ENCODE measurements around the gene KLLN.
A peak's percentile ranks its signal among the peaks of the same experiment; 100 is the strongest.

Gene KLLN

GRCh38 chr10:87816898-87817608, 46.3 kb downstream of the KLLN start:
- peak overlapping the region; percentile 95 for H3K4me3 ChIP-seq (replicated peaks; ENCODE audit: insufficient read depth, low read length)
- no peaks in the 10 kb centered on the region for H3K27me3 ChIP-seq (ENCODE audit: insufficient read depth, poor library complexity, severe bottlenecking)
- peak overlapping the region; percentile 92 for H3K27ac ChIP-seq (replicated peaks)
- TF ChIP-seq REST (IDR thresholded peaks at IDR 0.05; ENCODE audit: insufficient replicate concordance, low read depth) (no peak), SPI1 (IDR thresholded peaks at IDR 0.05; ENCODE audit: borderline replicate concordance, low read depth) (no peak), CTCF (IDR thresholded peaks at IDR 0.05; ENCODE audit: insufficient read depth, low read length) (no peak), GABPA (IDR thresholded peaks at IDR 0.05; ENCODE audit: low read depth) (no peak), POLR2AphosphoS5 (IDR thresholded peaks at IDR 0.05; ENCODE audit: low read depth) (no peak)
- no peak for DNase-seq (ENCODE audit: low read depth in 1 of 2, low spot score in 1 of 2)

GRCh38 chr10:87816163-87816897, 47.0 kb downstream of the KLLN start:
- Histone ChIP-seq H3K4me3 (replicated peaks; ENCODE audit: insufficient read depth, low read length) (peak overlapping the region; percentile 95), H3K27me3 (ENCODE audit: insufficient read depth, poor library complexity, severe bottlenecking) (no peaks in the 10 kb centered on the region), H3K27ac (replicated peaks) (peak overlapping the region; percentile 92)
- DNase-seq (ENCODE audit: low read depth in 1 of 2, low spot score in 1 of 2): no peak
- no peak for TF ChIP-seq POLR2AphosphoS5 (IDR thresholded peaks at IDR 0.05; ENCODE audit: low read depth)
- TF ChIP-seq REST (IDR thresholded peaks at IDR 0.05; ENCODE audit: insufficient replicate concordance, low read depth): no peak
- no peak for TF ChIP-seq CTCF (IDR thresholded peaks at IDR 0.05; ENCODE audit: insufficient read depth, low read length)
- no peak for TF ChIP-seq GABPA (IDR thresholded peaks at IDR 0.05; ENCODE audit: low read depth)
- TF ChIP-seq SPI1 (IDR thresholded peaks at IDR 0.05; ENCODE audit: borderline replicate concordance, low read depth): no peak
